H1 (cell line): ENCODE results near the gene FOXL3. TPM values are rescaled to one million over a fixed set of nuclear protein-coding genes. Genes with fewer than 3 reads are reported as not detected.

ENCODE experiments used
- CTCF ChIA-PET: fragments of 300-600 bp; sonication (Branson Sonifier 250); formaldehyde crosslinking; loops from one replicate; lab custom pipeline; 2021; ENCODE audit not compliant: partially characterized antibody; lab: Charles Lee
- POLR2A ChIA-PET: fragments of 300-600 bp; sonication (Branson Sonifier 250); formaldehyde crosslinking; loops from one replicate; lab custom pipeline; 2021; ENCODE audit warnings: inconsistent platforms; ENCODE audit not compliant: partially characterized antibody; lab: Charles Lee
- DNase-seq, 2 experiments: peaks; one replicate each; pipeline versions ENCODE4 v3.0.0 to v3.0.0-alpha.2; 2010 to 2022; ENCODE audit warnings: low spot score in 2 of 2, low read depth in 1 of 2, mixed read lengths in 1 of 2
- FAIRE-seq: peaks from 2 replicates; lab custom pipeline; 2011; peaks lifted over from hg19 to GRCh38; lab: Jason Lieb, UNC
- H2AFZ ChIP-seq: 2 replicates; pipeline ENCODE4 v1.8.1; 2012; ENCODE audit warnings: low read length, inconsistent platforms
- H2AK5ac ChIP-seq: 2 replicates; pipeline ENCODE4 v1.6.1; 2013; ENCODE audit warnings: low read depth, low read length
- H2BK120ac ChIP-seq: replicated peaks from 2 replicates; pipeline ENCODE3; 2013; ENCODE audit warnings: low read depth, low read length, inconsistent platforms
- H2BK12ac ChIP-seq: 2 replicates; pipeline ENCODE4 v1.6.1; 2013; ENCODE audit warnings: low read depth, low read length
- H2BK15ac ChIP-seq: 2 replicates; pipeline ENCODE4 v1.6.1; 2013; ENCODE audit warnings: low read length
- H2BK20ac ChIP-seq: 2 replicates; pipeline ENCODE4 v1.6.1; 2013; ENCODE audit warnings: low read length
- H2BK5ac ChIP-seq: 2 replicates; pipeline ENCODE4 v1.6.1; 2013; ENCODE audit warnings: low read depth, low read length
- H3K14ac ChIP-seq: 2 replicates; pipeline ENCODE4 v1.6.1; 2013; ENCODE audit warnings: inconsistent platforms; ENCODE audit not compliant: insufficient read length
- H3K18ac ChIP-seq: 2 replicates; pipeline ENCODE4 v1.6.1; 2013; ENCODE audit warnings: low read length; ENCODE audit errors: extremely low read depth
- H3K23ac ChIP-seq: 2 replicates; pipeline ENCODE4 v1.6.1; 2013; ENCODE audit warnings: inconsistent platforms; ENCODE audit not compliant: insufficient read length
- H3K23me2 ChIP-seq: 2 replicates; pipeline ENCODE4 v1.6.1; 2013; ENCODE audit warnings: low read depth, low read length
- H3K27ac ChIP-seq: 2 replicates; pipeline ENCODE4 v1.6.1; 2011; ENCODE audit warnings: low read depth, low read length, inconsistent platforms
- H3K27me3 ChIP-seq, 4 experiments: replicated peaks in 1 of 4; 1 replicate in 1 of 4; 2 replicates in 3 of 4; pipeline versions ENCODE4 v1.6.1 to v1.8.1; 2011 to 2013; ENCODE audit warnings: low read length in 3 of 4, mild to moderate bottlenecking in 3 of 4, inconsistent platforms in 2 of 4, mixed read lengths in 2 of 4, moderate library complexity in 1 of 4; ENCODE audit not compliant: control insufficient read depth in 3 of 4, insufficient read depth in 3 of 4; ENCODE audit errors: extremely low read depth in 1 of 4
- H3K36me3 ChIP-seq, 4 experiments: 2 replicates each; pipeline versions ENCODE4 v1.6.1 to v1.8.1; 2011 to 2013; ENCODE audit warnings: mild to moderate bottlenecking in 4 of 4, low read length in 3 of 4, moderate library complexity in 2 of 4, control low read depth in 1 of 4, inconsistent platforms in 1 of 4; ENCODE audit not compliant: insufficient read depth in 4 of 4, control insufficient read depth in 2 of 4
- H3K4ac ChIP-seq: replicated peaks from 2 replicates; pipeline ENCODE3; 2013; ENCODE audit warnings: low read length, low read depth, mixed read lengths, inconsistent platforms; ENCODE audit not compliant: insufficient read length
- H3K4me1 ChIP-seq, 4 experiments: replicated peaks in 1 of 4; 1 replicate in 1 of 4; 2 replicates in 3 of 4; pipeline versions ENCODE4 v1.6.1 to v1.8.1; 2011 to 2013; ENCODE audit warnings: low read length in 3 of 4, inconsistent platforms in 2 of 4, mixed read lengths in 1 of 4; ENCODE audit not compliant: insufficient read depth in 4 of 4, control insufficient read depth in 3 of 4
- H3K4me2 ChIP-seq, 2 experiments: 2 replicates each; pipeline versions ENCODE4 v1.6.1 to v1.8.1; 2011 to 2013; ENCODE audit warnings: low read depth in 2 of 2, low read length in 2 of 2, control low read depth in 1 of 2, inconsistent platforms in 1 of 2, mild to moderate bottlenecking in 1 of 2; ENCODE audit not compliant: insufficient read depth in 1 of 2
- H3K4me3 ChIP-seq, 4 experiments: fragments of 200-600, 300-600 bp in 1 of 4; sonication (generic), shearing (Covaris generic), sonication (Bioruptor Twin) in 1 of 4; 2 replicates each; pipeline versions ENCODE4 v1.5.1 to v1.8.1; 2011 to 2016; ENCODE audit warnings: low read length in 4 of 4, low read depth in 3 of 4, control low read depth in 2 of 4, inconsistent platforms in 2 of 4, mild to moderate bottlenecking in 2 of 4, mixed read lengths in 1 of 4, moderate library complexity in 1 of 4; ENCODE audit not compliant: insufficient read depth in 2 of 4; ENCODE audit errors: extremely low read depth in 1 of 4
- H3K56ac ChIP-seq: replicated peaks from 2 replicates; pipeline ENCODE3; 2013; ENCODE audit warnings: low read depth, mild to moderate bottlenecking, mixed read lengths, low read length, inconsistent platforms; ENCODE audit not compliant: insufficient read length
- H3K79me1 ChIP-seq: 2 replicates; pipeline ENCODE4 v1.6.1; 2013; ENCODE audit warnings: low read depth, low read length, control low read depth
- H3K79me2 ChIP-seq, 2 experiments: 2 replicates each; pipeline versions ENCODE4 v1.6.1 to v1.8.1; 2012 to 2013; ENCODE audit warnings: low read length in 2 of 2, mild to moderate bottlenecking in 2 of 2, inconsistent platforms in 1 of 2; ENCODE audit not compliant: insufficient read depth in 2 of 2, control insufficient read depth in 1 of 2
- H3K9ac ChIP-seq, 4 experiments: replicated peaks in 1 of 4; 1 replicate in 1 of 4; 2 replicates in 3 of 4; pipeline versions ENCODE4 v1.6.1 to v1.8.1; 2011 to 2013; ENCODE audit warnings: low read depth in 3 of 4, low read length in 3 of 4, control low read depth in 2 of 4, mild to moderate bottlenecking in 2 of 4, moderate library complexity in 2 of 4, inconsistent platforms in 1 of 4; ENCODE audit errors: extremely low read depth in 1 of 4
- H3K9me3 ChIP-seq, 2 experiments: 2 replicates each; pipeline versions ENCODE4 v1.6.1 to v1.8.1; 2012 to 2013; ENCODE audit warnings: mild to moderate bottlenecking in 2 of 2, moderate library complexity in 2 of 2, control low read depth in 1 of 2, inconsistent platforms in 1 of 2, low read depth in 1 of 2, low read length in 1 of 2, mixed read lengths in 1 of 2; ENCODE audit not compliant: insufficient read depth in 2 of 2
- H4K20me1 ChIP-seq, 2 experiments: replicated peaks in 1 of 2; 2 replicates each; pipeline versions ENCODE3 to v1.8.1; 2011 to 2013; ENCODE audit warnings: inconsistent platforms in 2 of 2, low read length in 2 of 2, mild to moderate bottlenecking in 1 of 2; ENCODE audit not compliant: insufficient read depth in 2 of 2, control insufficient read depth in 1 of 2
- H4K5ac ChIP-seq: 2 replicates; pipeline ENCODE4 v1.6.1; 2013; ENCODE audit warnings: low read length, low read depth, mixed read lengths, inconsistent platforms; ENCODE audit not compliant: insufficient read length
- H4K8ac ChIP-seq: 2 replicates; pipeline ENCODE4 v1.8.0; 2013; ENCODE audit warnings: mild to moderate bottlenecking, moderate library complexity, low read length, inconsistent platforms; ENCODE audit not compliant: insufficient read depth; ENCODE audit errors: extremely low read depth
- H4K91ac ChIP-seq: replicated peaks from 2 replicates; pipeline ENCODE3; 2013; ENCODE audit warnings: low read length, mixed read lengths, inconsistent platforms; ENCODE audit not compliant: insufficient read length
- BCL11A ChIP-seq, 2 experiments: IDR thresholded peaks; one replicate each; pipeline ENCODE4 v1.6.1; 2011; ENCODE audit warnings: low read depth in 2 of 2, low read length in 2 of 2, mild to moderate bottlenecking in 2 of 2
- GABPA ChIP-seq: IDR thresholded peaks from 2 replicates; pipeline ENCODE4 v1.6.1; 2011; ENCODE audit warnings: mild to moderate bottlenecking, low read length, moderate library complexity, borderline replicate concordance; ENCODE audit not compliant: insufficient read depth
- RNF2 ChIP-seq: fragments of 200-900, 300-1000 bp; sonication (generic); IDR thresholded peaks from 2 replicates; pipeline ENCODE4 v1.7.1; 2016; ENCODE audit warnings: borderline replicate concordance, low read depth, mild to moderate bottlenecking, antibody characterized with exemption, low read length; ENCODE audit not compliant: poor library complexity, severe bottlenecking; ENCODE audit errors: missing control alignments
- RXRA ChIP-seq: IDR thresholded peaks from 2 replicates; pipeline ENCODE4 v1.6.1; 2011; ENCODE audit warnings: low read depth, mild to moderate bottlenecking, low read length, moderate library complexity; ENCODE audit not compliant: insufficient read depth
- SIX5 ChIP-seq: IDR thresholded peaks from 2 replicates; pipeline ENCODE4 v1.6.1; 2011; ENCODE audit warnings: mild to moderate bottlenecking, low read depth, low read length
- SP4 ChIP-seq: IDR thresholded peaks from 2 replicates; pipeline ENCODE4 v1.6.1; 2012; ENCODE audit warnings: low read length, inconsistent platforms
- TAF1 ChIP-seq: IDR thresholded peaks from 2 replicates; pipeline ENCODE4 v1.6.1; 2011; ENCODE audit warnings: mild to moderate bottlenecking, low read depth, low read length
- YY1 ChIP-seq: IDR thresholded peaks from 2 replicates; pipeline ENCODE4 v1.6.1; 2011; ENCODE audit warnings: low read depth, mild to moderate bottlenecking, low read length
- WGBS, 2 experiments: shearing (Covaris generic) in 1 of 2; methylation state at CpG; one replicate each; pipeline versions ENCODE4 v1.1.6 to v1.1.7; 2013 to 2015; ENCODE audit warnings: low lambda C conversion rate in 2 of 2, mixed read lengths in 2 of 2, inconsistent platforms in 1 of 2, low coverage in 1 of 2, missing lambda C conversion rate in 1 of 2; ENCODE audit not compliant: insufficient replicate concordance in 2 of 2, insufficient coverage in 1 of 2, insufficient read length in 1 of 2; ENCODE audit errors: extremely low coverage in 1 of 2, missing lambda C conversion rate in 1 of 2; 5-methylcytosine and 5-hydroxymethylcytosine counted together
- polyA plus RNA-seq, 7 experiments: library from polyadenylated mRNA; depleted of rRNA in 3 of 7; stranded (reverse) in 5 of 7; unstranded in 2 of 7; fragments of >200 nt in 5 of 7; fragments of 200-250 nt in 2 of 7; gene quantifications; 1 replicate in 5 of 7; 2 replicates in 1 of 7; 4 replicates in 1 of 7; pipeline versions ENCODE4 v1.2.1 to v1.2.3, GENCODE V29; 2011 to 2013; ENCODE audit warnings: missing spikeins in 2 of 7, mixed read lengths in 2 of 7
- total RNA-seq: library from RNA; stranded (reverse); fragmentation: NEBNext Ultra II Directional; extraction: Animal tissue kit (Norgen Biotek cat#: 25700); gene quantifications from 2 replicates; pipeline ENCODE4 v1.2.1, GENCODE V29; 2021

FOXL3 gene
- total and polyA plus RNA-seq, 2 of the 8 experiments (the other 6 are each of a cell fraction or from before 2014, with no cell fraction given) = not detected

- Histone ChIP-seq H2BK120ac (no peak overlapping the region), H4K20me1 (no peaks in the 10 kb centered on the region), H2BK15ac (no peak overlapping the region), H2BK12ac (no peak overlapping the region), H4K8ac (peak overlapping the region; percentile 41; the same call in 1 of the 2 replicates), H3K79me2 (no peaks in the 10 kb centered on the region), H3K23me2 (no peaks in the 10 kb centered on the region), H3K56ac (no peak overlapping the region), H3K79me1 (no peaks in the 10 kb centered on the region), H2BK20ac (no peak overlapping the region), H3K4me3 (no peak overlapping the region), H3K9me3 (peaks cover 42 to 90% of the 10 kb centered on the region in 2 experiments), H3K27me3 (0 out of 7 replicates have a peak, but pooled peaks cover 0 to 2% (median 0%) of the 10 kb centered on the region in 4 experiments), H3K9ac (no peak overlapping the region), H3K27ac (no peak overlapping the region), H3K18ac (no peak overlapping the region), H2AK5ac (no peak overlapping the region), H2AFZ (no peak overlapping the region), H3K4ac (no peak overlapping the region), H4K5ac (no peak overlapping the region), H3K4me2 (no peak overlapping the region), H3K23ac (no peak overlapping the region), H3K14ac (no peak overlapping the region), H2BK5ac (no peak overlapping the region), H3K36me3 (peaks cover 5 to 78% (median 30%) of the 10 kb centered on the region in 4 experiments; a peak in 6 of 8 replicates), H3K4me1 (no peaks in the 10 kb centered on the region), H4K91ac (no peak overlapping the region)
- ChIA-PET POLR2A (no interaction called here), CTCF (interaction anchor here (1.3 kb wide), 1 partner anchor 56 kb away, joined by 5 read pairs; no protein-coding TSS in a partner anchor)
- DNase-seq (no peak), FAIRE-seq (no peak)
- TF ChIP-seq TAF1 (no peak), GABPA (no peak), BCL11A (IDR thresholded peaks at IDR 0.05; ENCODE audit: low read depth in 2 of 2, low read length in 2 of 2) (no peak), RNF2 (no peak), RXRA (no peak), SP4 (no peak), YY1 (no peak), SIX5 (no peak)
- 99% methylated on average over 10 of the region's 38 CpGs; no CpG with 5 or more reads in 1 of the 2 experiments for WGBS, 2 experiments
These were observed 33.5 kb upstream of the FOXL3 start for GRCh38 chr7:256461-256940.
